ENCODE results near the gene SLC9A4.
A peak's percentile ranks its signal among the peaks of the same experiment; 100 is the strongest.

SLC9A4 gene

DNA sequence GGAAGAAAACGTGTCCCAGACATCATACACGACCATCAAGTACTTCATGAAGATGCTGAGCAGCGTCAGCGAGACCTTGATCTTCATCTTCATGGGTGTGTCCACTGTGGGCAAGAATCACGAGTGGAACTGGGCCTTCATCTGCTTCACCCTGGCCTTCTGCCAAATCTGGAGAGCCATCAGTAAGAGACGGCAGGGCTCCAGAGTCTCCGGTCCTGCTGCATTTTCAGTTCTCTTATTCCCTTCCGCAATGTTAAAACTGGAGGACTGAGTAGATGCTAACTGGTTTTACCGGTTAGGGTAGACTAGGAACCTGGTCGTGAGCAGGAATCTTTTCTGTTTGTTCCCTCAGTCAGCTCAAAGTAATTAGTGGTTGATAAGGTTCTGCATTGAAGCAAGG is 32.3 kb downstream of the SLC9A4 start:
- peak; percentile 75 for DNase-seq

DNA sequence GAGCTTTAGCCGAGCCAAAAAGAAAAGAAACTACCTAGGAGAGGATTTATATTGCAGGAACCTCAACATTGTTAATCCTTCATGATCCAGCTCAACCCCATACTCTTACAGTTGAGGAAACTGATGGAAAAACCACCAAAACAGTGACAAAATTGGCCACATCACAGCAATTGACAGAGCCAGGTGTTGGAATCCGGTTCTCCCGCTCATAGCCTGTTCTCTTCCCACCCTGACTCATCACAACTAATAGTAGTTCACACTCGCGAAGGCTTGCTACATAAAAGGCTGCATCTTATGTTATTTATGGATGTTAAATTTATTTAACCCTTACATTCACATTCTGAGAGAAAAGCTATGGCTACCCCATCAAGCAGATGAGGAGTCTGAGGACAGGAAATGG is 33.7 kb downstream of the SLC9A4 start:
- DNase-seq: no peak

DNA sequence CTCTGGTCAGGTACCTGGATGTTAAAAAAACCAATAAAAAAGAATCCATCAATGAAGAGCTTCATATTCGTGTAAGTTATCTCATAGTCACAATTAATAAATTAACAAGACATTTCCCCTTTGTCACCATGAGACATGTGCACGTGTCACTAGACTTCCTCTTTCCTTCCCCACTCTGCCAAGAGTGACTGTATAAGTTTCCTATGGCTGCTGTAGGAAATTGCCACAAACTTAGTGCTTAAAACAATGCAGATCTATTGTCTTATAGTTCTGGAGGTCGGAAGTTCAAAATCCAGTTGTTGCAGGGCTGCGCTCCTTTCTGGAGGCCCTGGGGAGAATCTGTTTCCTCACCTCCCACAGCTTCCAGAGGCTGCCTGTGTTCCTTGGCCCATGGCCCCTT is 35.8 kb downstream of the SLC9A4 start:
- no peak for DNase-seq

DNA sequence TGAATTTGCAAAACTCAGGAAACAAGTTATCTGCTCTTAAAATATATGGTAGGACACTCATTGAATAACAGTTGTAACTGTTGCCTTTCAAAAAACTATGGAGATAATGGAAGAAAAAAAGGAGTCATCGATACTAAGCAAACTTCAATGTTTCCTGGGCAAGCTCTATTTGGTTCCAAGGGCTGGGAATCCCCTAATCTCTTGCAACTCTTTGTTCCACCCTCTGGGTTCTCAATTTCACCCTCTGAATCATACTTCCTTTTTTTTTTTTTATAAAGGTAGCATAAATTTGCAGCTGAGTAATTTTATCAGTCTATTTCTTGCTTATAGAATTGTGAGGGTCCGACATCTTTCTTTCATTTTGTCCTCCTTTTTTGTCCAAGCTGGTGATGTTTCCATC is 36.7 kb downstream of the SLC9A4 start:
- no peak for DNase-seq

DNA sequence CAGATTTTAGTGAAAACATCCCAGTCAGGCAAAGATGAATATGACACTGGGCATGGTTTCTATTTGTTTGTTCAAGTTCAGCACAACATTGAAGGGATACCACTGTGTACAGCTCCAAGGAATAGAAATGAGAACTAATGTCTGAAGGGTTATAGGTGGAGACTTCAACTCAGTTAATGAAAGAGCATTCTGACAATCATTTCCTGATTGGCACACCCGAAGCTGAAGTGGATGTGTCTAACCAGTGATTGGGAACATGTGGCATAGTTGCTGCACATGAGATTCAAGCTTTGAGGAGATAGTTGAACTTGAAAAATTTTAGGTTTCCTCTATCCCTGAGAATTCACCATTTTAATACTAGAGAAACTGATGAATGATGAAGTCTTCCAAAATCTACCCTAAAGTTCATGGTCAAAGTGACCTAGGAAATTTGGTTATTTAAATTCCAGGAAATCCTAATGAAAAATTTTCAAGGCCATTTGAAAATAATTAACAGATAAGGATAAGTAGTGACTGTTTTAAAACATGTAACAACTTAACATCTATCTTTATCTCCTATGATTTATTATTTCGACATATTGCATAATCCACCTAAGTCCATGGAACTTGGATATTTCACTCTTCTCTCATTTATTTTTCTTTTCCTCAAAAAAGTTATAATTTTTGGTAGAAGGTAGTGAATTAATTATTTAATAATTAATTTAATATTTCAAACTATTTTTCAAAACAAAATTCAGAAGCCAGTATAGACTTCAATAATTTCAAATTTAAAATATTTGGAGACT is 38.0 kb downstream of the SLC9A4 start:
- DNase-seq: no peak

DNA sequence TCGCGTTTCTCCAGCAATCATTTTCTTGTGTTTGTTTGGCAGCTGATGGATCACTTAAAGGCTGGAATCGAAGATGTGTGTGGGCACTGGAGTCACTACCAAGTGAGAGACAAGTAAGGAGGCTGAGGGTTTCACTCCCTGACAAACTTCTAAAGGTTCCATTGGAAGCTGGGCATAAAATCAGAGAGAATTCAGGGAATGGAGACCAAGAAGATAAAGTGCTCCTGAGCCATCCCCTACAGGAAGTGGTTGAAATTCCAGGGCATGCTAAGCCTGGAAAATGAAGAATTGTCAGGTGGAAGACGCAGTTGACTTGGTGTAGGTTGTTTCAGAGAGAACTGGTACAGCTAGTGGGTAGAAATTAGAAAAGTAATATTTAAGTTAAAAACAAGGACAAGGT is 39.1 kb downstream of the SLC9A4 start:
- DNase-seq: no peak

DNA sequence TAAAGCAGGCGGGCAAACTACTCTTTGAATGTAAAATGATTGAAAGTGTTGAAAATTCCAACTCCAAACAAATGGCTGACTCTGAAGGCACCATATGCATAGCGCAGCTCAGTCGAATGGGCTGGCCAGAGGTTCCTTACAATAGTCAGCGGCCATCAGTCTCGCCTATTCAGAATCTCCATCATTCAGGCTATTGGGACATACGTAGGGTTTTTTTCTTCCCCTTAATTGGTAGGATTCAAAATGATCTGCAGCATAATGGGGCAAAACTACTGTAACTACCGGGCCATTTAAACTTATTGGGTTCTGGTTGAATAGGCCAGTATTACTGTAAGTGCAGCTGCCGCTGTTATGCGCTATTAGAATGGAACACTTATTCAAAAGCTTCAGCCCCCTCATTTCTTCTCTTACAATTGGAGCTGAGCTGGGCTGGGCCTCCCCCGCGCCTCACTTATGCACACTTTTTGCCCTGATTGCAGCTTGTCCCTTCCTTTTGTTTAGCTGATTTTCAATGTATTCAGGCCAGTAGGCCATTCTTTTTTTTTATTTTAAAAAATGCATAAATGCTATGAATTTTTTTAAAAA is 40.4 kb downstream of the SLC9A4 start:
- no peak for DNase-seq

DNA sequence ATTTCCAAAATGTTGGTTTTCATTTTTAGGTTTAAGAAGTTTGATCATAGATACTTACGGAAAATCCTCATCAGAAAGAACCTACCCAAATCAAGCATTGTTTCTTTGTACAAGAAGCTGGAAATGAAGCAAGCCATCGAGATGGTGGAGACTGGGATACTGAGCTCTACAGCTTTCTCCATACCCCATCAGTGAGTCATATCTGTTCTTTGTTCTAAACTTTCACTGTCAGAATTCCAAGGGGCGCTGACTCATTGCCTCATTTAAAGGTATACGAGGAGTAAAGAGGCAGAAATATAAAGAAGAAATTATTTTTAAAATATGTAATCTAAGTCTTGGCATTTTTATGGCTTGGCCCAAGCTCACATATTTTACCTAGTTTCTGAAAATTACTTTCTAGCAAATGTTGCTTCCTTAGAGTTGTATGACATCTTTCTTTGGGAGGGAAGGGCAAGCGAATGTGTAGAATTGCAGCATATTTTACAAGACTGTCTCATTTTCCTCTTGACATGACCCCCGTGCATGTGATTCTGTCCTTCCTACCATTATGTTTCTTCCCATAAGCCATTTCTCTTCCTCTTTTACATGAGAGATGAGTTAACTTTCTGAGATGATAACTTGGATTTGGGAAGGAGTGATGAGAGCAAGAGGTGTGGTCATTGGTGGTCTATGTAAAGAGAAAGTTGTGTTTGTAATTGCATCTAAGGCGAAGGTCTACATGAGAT is 41.2 kb downstream of the SLC9A4 start:
- peak; percentile 78 for DNase-seq

DNA sequence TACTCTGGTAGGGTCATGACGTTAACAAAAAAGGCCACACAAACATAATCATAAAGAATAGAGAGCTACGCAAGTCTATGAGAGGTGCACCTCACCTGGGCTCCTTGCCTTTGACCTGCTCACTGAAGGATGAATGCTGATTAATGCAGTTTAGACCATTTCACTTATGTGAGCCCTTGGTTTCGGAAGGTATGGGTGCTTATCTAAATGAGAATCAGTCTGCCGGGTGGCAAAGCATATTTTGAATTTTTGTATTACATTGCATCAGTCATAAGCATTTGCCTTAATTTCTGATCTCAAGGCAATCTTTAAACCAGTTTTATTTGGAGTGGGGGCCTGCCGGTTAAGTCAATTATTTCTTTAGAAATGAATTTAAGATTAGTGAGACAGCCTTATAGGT is 42.8 kb downstream of the SLC9A4 start:
- DNase-seq: no peak

DNA sequence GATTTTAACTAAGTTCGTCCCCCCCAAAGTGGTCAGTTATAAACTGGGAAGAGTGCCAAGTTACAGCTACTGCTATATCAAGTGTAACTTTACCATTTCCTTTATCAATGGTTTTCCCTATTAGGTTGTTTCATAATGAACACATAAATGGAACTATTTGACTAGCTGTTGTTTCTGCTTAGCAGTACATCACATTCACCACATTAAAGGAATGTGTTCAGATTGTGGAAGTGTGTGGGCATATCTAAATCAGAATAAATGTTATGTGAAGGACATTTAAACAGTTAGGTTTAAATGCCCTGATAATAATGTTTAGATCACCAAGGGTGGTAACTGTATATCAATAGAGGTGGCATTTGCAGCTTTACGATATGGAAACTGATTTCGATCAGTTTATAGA is 45.1 kb downstream of the SLC9A4 start:
- no peak for DNase-seq

DNA sequence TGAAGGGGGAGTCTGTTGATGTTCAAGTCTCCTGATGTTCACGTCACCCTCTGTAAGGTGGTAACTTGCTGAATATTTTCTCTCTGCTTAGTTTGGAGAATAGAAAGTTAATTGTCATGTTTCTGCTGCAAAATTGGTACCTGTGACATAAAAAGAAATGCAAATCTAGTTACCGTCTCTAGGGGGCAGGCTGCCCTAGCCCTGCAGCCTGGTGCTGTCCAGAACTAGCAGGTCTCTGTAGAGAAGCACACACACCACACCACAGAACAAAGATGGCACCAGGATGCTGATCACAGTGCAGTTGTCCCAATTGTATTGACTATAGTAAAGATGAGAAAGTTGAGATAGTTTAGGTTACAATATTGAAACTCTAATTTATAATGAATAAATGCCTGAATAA is 47.0 kb downstream of the SLC9A4 start:
- DNase-seq: no peak

DNA sequence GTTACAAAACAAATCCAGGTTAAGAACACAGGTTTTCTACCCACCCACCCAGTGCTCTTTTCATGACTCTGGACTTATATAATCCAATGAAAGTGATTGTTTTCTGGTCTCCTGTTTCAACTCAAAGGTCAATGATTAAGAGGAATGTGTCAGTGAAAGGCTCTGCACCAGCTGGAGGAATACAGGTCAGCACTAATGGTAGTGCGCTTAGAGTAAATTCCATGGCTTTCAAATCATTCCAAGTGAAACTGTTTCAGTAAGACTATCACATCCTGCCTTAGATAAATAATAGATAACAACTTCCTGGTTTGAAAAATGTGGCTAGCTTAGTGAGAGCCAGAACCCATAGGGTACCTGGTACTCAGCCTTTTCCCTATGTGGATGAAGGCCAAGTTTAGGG is 47.8 kb downstream of the SLC9A4 start:
- DNase-seq: no peak

DNA sequence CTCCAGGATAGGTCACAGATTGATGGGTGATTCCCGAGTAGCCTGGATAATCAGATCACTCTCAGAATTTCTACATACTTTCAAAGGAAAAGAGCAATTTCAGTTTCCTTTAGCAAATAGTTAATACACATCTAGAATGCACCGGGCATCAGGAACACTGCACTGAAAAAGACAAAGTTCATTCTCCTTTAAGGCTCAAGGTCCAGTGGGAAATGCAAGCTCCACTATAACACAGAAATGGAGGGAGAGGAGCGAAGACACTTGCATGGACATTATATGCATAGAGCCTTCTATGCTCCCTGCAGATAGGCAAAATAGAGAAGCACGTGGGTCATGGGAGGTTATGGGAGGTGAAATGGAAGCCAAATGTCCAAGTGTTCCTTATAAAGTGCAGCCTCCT is 49.1 kb downstream of the SLC9A4 start:
- no peak for DNase-seq

DNA sequence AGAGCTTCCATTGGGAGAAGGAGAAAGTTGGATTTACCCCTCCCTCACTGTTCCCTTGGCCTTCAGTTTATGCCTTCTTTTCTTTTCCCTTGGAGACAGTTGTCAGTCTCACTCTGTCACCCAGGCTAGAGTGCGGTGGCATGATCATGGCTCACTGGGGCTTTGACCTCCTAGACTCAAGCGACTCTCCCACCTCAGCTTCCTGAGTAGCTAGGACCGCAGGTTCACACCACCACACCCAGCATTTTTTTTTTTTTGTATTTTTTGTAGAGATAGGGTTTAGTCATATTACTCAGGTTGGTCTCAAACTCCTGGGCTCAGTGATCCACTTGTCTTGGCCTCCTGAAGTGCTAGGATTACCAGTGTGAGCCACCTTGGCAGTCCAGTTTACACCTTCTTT is 49.9 kb downstream of the SLC9A4 start:
- DNase-seq: no peak

DNA sequence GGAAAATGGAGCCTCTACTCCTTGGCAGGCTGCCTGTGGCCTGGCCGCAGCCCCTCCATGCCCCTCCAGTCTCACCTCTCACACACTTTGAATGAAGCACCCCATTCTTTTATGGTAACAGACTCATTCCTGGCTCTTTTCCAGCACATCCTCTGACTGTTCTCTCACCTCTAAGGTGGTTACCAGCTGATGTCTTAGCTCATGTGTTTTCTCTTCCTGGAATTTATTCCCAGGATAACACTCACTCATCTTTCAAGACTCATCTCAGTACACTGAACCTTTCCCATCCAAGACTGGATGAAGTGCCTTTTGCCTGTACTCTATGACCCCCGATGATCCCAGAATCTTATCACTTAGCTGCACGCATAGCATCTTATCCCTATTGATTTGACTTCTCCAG is 50.6 kb downstream of the SLC9A4 start:
- no peak for DNase-seq

DNA sequence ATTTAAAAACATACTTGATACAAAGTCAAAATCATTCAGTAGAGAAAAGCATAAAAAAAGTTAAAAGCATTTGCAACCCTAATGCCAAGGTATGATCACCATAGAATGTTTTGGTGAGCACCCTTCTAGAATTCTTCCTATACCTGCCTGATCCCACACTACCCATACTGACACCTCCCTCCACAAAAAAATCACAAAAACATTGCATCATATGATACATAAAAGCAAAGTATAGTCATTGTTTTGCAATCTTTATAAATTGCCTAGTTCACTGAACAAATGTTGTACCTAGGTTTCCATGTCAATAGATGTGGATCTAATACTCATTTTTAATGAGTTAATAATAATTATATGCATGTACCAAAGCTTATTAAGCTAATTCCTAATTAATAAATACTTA is 54.1 kb downstream of the SLC9A4 start:
- no peak for DNase-seq

DNA sequence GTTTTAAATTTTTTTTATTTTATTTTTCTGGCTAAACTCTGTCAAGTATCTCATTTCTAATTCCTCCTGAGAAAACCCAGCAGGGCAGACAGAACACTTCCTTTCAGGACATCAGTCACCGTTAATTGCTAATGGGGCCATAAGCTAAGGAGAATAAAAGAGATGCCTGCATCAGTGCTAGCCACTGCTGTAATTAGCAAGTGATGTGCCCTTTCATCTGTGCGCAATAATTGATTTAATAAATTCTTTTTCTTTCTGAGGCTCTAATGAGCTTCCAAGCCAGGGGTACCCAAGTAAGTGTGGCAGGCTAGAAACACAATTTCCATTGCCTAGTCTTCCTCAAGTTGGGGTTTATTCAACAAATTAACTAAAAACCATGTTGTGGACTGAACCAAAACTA is 65.5 kb downstream of the SLC9A4 start:
- no peak for DNase-seq

DNA sequence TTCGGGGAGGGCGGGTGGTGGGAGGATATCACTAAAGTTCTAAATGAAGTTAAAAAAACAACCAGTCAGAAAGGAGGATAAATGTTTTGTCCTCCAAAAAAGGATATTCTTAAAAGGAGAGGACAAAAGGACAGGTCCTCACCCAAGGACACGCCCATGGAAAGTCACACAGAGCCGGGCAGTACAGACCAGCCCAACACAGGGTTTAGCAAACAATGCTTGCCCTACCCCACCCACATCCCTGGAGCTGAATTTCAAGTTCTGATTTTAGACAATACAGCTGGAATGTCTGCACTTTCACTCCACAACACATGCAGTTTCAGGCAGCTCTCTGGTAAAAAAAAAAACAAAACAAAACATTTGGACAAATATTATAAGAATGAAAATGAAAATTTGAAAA is 67.9 kb downstream of the SLC9A4 start:
- DNase-seq: no peak

DNA sequence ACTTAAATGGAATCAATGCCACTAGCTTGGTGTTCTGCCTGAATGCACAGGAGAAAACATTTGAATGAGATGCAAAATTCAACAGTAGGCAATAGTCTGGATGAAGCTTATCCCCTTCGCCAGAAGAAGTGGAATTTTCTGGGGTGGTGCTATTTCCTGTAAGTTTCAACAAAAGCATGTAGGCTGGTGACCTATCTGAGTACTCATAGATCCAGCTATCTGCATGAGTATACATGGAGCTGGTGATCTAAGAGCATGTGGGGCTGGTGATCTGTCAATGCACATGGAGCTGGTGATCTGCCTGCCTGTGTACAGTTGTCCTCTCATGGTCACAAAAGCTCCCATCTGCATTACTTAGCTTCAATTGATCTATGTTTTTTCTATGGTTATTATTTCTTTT is 71.2 kb downstream of the SLC9A4 start:
- no peak for DNase-seq

DNA sequence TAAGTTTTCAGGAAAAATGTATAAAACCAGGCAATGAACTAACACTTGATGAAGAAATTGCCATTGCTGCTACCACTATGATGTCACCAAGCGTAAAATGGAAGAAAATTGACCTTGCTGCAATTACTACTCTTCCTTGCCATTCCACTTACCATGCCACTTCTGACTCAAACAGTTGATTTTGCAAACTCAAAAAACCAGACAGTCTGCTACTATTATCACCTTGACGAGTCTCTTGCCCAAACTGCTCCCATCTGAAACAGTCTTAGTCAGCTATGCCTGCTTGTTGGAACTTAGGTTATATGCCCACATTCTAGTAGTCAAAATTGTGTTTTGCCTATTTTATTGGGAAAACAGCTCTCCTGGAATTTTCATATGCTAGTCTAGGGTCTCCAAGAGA is 74.4 kb downstream of the SLC9A4 start:
- DNase-seq: no peak

DNA sequence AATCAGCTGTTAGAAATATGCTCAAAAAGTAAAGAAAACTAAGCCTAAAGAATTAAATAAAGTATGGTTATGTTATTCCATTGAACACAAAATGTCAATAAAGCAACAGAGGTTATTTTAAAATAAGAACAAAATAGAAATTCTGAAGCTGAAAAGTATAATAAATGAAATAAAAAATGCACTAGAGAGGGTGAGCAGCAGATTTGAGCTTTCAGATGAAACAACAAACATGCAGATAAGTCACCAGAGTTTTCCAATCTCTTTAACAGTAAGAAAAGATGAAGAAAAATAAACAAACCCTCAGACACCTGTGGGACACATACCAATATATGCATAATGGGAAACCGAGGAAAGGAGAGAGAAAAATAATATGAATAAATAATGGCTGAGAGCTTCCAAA is 76.0 kb downstream of the SLC9A4 start:
- DNase-seq: no peak

DNA sequence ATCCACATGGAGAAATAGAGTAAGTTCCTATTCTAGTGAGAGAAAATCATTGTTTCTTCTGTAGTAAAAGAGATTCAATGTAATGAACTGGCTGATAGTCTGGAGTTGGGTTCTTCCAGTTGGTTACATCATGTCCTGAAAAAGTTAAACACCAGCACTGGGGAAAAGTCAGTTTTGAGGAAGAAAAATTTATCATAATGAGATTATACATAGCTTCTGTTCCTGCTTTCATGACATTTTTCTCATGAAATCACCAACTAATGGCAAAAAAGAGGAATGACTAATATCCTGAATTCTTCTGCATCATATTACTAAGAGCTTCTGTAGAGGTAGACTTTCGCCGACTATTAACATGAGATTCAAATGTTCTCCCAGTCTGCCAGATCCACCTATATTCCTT is 77.1 kb downstream of the SLC9A4 start:
- DNase-seq: no peak

DNA sequence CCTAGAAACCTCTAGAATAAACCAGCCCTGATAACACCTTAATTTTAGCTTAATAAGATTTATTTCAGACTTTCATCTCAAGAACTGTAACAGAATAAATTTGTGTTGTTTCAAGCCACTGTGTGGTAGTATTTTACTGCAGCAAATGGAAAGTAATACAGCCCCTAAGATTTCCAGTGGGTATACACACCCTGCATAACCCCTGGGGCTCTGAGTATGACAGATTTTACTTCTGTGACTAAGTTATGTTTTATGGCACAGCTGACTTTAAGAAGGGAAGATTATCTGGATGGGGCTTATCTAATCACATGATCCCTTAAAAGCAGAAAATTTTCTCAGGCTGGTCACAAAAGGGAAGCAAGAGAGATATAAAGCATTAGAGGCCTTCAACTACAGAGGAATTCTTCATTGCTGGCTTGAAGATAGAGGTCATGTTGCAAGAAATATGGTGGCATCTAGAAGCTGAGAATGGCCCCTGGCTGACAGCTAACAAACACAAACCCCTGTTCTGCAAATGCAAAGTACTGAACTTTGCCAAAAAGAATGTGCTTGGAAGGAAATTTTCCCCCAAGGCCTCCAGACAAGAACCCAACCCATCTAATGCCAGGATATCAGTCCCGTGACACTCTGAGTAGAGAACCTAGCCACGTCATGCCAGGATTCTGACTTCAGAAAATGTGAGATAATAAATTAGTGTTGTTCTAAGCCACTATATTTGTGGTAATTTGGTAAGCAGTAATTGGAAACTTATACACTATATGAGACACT is 78.5 kb downstream of the SLC9A4 start:
- DNase-seq: no peak

DNA sequence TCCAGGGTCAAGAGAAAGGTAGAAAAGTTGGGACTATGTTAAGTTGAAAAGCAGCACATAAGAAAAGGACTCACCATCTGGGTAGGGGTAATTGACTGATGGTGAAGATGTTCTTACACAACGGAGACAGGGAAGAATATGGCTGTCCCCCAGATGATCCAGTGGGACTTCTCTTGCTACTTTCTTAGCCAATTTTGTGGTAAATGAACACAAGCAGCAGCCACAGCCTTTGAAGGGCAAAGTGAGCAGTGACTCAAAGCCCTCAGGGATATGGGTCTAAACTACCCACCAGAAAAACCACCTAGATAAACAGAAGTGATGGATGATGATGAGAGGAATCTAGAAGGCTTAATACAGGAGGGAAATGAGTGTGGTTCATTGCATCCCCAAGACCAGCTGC is 80.6 kb downstream of the SLC9A4 start:
- no peak for DNase-seq
